Measurements from ENCODE around the gene SPOCK1.

DNA sequence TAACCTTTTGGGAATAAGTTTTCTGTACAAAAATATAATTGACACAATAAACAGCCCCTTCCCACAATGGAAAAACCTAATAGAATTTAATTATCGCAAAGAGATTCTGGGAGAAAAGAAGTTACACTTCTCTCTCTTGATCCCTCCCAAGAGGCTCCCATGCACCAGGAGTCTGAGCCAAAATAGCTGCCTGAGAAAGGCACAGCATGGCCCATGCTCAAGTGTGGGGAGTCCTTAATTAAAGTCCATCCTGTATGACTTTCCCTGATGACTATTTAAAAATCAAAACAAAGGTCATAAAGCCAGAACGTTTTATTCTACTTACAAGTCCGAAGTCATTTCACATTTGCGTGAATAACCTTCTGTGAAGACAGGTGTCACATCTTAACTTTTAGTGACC is 155.1 kb downstream of the SPOCK1 start:
- TF ChIP-seq, protein P1, sequence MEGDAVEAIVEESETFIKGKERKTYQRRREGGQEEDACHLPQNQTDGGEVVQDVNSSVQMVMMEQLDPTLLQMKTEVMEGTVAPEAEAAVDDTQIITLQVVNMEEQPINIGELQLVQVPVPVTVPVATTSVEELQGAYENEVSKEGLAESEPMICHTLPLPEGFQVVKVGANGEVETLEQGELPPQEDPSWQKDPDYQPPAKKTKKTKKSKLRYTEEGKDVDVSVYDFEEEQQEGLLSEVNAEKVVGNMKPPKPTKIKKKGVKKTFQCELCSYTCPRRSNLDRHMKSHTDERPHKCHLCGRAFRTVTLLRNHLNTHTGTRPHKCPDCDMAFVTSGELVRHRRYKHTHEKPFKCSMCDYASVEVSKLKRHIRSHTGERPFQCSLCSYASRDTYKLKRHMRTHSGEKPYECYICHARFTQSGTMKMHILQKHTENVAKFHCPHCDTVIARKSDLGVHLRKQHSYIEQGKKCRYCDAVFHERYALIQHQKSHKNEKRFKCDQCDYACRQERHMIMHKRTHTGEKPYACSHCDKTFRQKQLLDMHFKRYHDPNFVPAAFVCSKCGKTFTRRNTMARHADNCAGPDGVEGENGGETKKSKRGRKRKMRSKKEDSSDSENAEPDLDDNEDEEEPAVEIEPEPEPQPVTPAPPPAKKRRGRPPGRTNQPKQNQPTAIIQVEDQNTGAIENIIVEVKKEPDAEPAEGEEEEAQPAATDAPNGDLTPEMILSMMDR (IDR thresholded peaks at IDR 0.05 in 8 of 11, conservative IDR thresholded peaks at IDR 0.05 in 3 of 11) = no peak
- TF ChIP-seq POLR2A (IDR thresholded peaks at IDR 0.05) = no peak
